Globus pallidus (tissue), 1 donor: ENCODE measurements around the gene LGI1.
A peak's percentile ranks its signal among the peaks of the same experiment; 100 is the strongest.
"Not testable (repeated sequence)": the region's sequence is repeated elsewhere in the genome, so short reads cannot be mapped to it uniquely, and the experiment has no call there.

Source experiments
- DNase-seq: peaks from one replicate; pipeline ENCODE4 v3.0.0-alpha.2; 2015; ENCODE audit warnings: low spot score

LGI1 gene

GRCh38 chr10:93807371-93807770 is 49.6 kb downstream of the LGI1 start:
- DNase-seq = no peak

GRCh38 chr10:93812659-93813338 is 55.1 kb downstream of the LGI1 start:
- DNase-seq = no peak

DNA sequence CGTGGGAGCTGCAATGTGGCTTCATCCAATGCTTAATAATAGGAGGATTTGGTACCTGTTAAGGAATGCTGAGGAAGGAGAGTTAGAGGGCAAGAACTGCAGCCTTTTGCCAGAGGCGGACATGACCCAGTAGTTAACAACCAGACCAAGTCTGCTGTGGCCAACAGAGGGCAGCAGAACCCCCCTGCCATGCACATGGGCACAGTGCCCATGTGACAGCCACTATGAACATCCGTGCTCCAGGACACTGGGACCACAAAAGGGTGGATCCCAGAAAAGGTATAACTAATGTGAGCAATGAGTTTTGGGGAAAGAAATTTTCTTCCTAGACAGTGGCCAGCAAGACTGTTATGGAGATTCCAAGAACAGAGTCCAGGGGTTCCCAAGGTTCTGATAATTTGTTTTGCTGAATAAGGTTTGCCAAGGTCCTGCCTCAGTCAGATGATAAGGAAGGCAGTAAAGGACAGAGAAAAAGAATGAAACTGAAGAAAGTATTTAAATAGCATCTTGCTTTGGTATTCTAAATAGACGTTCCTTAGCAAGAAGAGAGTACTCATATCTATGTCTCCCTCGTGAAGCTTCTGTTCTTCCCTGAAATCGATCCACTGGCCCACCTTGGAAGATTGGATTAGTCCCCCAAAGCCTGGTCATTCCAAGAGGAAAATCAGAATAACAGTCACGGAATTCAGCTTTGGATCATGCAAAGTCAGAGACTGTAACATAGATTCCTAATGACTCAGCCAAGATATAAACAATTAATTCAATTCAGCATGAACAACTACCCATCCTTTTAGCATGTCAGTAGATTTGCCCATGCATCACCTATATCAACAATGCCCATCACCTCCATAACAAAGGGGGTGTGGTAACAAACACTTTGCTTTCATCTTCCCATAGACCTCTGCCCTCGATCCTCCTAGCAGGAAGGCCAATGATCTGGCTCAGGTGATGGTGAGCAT is 56.0 kb downstream of the LGI1 start:
- peak; percentile 59 for DNase-seq

DNA sequence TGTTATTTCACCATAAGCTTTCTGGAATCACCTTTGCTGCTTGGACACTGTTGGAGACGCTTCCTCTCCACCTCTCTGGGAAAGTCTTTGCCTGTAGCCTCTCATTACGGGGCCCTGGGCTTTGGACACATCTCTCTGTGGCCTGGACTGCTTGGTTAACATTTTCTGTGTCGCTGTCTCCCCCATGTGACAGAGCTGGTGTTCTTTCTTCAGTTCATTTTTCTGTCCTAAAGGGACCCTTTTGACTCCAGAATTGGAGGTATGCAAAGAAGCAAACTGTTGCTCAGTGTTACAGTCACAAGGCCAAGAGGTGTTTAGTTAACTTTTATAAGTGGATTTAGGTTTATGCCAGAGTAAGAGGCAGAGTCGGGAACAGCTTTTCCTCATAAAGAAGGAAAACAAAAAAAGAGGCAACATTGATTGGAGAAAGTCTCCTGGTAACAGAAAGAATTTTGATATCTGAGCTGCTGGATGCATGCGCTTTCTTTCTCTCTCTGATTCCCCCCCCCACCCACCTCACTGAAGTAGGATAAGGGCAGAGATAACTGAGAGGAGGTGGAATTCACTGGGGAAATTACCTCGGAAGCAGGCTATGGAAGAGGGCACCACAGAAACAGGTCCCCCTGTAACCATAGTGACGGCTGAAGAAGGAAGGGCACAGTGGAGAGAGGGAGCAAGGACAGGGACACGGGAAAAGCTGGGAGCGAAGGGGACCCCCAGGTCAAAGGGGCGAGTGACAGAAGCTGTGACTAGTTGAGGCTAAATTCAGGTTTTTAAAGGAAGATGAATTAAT is 57.8 kb downstream of the LGI1 start:
- peak; percentile 33 for DNase-seq

DNA sequence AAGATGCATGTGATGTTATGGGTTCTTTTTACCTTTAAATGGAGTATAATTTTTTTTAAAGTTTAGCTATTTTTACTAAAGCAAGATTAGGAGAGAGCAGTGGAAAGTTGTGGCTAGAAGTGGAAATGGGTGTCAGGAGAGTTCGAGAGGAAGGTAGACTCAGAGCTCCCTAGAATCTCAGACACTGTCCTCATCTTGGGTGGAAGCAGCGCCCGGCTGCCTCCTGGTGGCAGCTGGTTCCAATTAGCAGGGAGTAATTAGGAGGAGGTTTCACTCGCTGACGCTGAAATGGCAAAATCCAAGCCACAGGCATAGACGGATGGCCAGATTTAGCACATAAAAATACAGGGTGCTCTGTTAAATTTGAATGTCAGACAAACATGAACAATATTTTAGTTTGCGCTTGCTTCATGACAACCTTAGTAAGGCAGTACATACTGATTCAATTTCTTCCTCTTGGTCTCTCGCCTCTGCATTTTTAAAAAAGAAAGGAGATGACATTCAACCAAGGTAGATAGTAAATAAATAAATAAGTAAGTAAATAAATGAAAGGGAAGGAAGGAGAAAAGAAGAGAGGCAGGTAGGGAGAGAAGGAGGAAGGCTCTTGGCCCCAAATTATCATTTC is 58.5 kb downstream of the LGI1 start:
- DNase-seq = peak; percentile 52

GRCh38 chr10:93818086-93818485 is 60.4 kb downstream of the LGI1 start:
- DNase-seq = no peak

GRCh38 chr10:93819520-93819919 is 61.8 kb downstream of the LGI1 start:
- no peak for DNase-seq

- no peak for DNase-seq
These were observed 62.7 kb downstream of the LGI1 start for GRCh38 chr10:93820434-93820833.

DNA sequence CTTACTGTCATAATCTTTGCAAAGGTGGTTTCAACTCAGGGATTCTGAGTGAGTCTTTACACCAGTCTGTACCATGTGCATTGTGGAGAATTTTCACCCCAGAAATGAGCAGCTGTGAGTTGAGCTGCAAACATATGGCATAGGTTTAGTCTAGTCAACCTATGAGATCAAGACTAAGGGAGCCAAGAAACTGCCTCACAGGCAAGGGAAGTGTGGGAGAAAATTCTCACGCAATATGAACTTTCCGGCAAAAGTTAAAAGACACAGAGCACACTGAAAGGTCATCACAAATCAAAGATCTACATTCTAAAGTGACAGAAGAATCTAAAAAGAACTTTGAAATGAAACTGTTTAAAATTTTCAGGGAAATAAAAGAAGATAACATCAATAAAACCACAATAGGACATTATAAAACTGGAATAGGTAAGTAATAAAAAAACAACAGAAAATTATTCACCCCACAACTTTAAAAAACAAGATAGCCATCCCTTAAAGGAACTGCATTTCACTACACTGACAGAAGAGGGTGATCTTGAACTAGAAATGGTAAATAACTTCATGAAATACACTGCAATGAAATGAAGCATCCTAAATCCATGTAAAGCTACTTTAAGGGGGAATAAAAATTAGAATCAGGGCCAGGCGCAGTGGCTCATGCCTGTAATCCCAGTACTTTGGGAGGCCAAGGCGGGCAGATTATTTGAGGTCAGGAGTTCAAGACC is 63.5 kb downstream of the LGI1 start:
- DNase-seq = no peak

- no peak for DNase-seq
These were observed 68.6 kb downstream of the LGI1 start for GRCh38 chr10:93826355-93826754.

DNA sequence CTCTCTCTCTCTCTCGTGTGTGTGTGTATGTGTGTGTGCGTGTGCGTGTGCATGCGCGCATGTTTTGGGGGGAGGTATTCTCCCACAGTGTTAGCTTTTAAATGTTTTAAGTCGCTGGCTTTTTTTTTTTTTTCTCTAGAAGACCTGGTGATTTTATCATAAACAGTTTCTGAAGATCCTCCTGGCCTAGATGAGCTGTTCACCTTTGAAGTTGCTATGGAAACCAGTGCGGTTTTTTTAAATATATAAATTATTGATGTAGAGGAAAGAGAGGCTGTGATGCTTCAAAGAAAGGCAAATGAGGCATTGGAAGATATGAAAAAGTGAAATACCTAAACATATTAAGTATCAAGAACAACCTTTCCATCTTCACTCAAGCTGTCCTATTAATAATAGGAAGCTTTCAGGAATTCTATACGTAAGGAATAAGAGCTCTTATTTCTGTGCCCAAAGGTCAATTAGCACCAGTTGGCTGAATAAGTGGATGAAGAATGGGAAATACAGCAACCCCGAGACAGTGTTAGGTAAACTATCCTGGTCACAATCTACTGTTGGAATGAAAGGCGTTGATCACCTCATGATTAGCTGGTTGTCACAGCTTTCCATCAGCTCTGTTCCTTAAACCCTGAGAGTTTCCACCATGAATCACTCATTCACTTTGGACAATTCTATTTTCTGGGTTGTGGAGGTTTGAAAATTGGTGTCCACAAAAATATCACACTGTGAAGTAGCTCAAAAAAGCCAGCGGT is 69.5 kb downstream of the LGI1 start:
- no peak for DNase-seq

DNA sequence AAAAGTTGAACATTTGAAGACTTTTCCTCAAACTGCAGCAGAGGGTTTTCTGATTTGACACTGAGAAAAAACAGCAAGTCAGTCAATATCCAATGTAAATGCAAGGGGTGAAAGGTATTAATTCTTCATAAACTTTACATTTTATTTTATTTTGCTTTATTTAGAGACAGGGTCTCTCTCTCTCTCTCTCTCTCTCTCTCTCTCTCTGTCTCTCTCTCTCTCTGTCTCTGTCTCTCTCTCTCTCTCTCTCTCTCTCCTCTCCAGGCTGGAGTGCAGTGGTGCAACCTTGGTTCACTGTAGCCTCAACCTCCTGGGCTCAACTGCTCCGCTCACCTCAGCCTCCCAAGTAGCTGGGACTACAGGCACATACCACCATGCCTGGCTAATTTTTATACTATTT is 73.3 kb downstream of the LGI1 start:
- DNase-seq = not testable (repeated sequence)

DNA sequence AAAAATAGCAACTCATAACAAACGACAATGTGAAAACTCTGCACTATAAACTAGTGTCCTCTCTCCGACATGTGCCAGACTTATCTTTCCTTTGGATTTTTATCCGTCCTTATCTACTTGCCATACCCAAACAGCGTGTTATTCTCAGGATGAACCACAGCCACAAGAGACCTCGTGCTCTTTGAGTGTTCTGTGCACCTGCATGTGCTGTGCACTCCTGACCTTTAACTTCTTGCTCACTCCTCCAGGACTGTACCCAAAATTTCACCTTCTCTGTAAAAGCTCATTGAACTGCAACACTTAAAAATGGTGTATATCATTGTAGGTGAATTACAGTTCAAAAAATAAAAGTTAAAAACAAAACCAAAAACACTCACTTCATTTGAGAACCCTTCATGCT is 78.0 kb downstream of the LGI1 start:
- DNase-seq = no peak

GRCh38 chr10:93837822-93838221 is 80.1 kb downstream of the LGI1 start:
- no peak for DNase-seq

- no peak for DNase-seq
These were observed 80.5 kb downstream of the LGI1 start for GRCh38 chr10:93838278-93838677.

DNA sequence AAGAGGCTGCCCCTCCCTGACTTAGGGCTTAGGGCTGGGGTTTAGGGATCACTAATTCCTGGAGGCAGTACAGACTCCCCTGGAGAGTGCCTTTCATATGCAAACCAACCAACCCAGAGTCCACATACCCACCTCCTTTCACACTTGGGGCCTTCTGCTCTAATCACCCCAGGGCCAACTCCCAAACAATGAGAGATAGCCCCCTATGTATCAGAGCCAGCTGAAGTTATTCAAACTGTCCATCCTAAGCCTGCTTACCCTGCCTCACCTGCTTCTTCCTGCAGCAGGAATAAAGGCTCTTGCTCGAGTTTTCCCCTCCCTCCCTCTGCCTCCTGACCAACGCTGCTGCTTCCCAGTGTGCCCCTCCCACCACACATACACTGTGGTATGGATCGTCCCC is 84.2 kb downstream of the LGI1 start:
- no peak for DNase-seq

DNA sequence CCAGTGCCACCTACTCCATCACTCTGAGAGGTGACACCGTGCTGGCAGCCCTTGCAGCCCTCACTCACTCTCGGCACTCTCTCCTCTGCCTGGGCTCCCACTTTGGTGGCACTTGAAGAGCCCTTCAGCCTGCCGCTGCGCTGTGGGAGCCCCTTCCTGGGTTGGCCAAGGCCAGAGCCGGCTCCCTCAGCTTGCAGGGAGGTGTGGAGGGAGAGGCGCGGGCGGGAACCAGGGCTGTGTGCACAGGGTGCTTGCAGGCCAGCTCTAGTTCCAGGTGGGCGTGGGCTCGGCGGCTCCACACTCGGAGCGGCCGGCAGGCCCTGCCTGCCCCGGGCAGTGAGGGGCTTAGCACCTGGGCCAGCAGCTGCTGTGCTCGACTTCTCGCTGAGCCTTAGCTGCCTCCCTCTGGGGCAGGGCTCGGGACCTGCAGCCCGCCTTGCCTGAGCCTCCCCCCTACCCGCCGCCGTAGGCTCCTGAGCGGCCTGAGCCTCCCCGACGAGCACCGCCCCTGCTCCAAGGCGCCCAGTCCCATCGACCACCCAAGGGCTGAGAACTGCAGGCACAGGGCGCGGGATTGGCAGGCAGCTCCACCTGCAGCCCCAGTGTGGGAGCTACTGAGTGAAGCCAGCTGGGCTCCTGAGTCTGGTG is 87.4 kb downstream of the LGI1 start:
- DNase-seq = no peak
